GM12872 (cell line): Measurements from ENCODE around the gene NEUROD2.

Source experiments
- CTCF ChIP-seq: IDR thresholded peaks from 3 replicates; pipeline ENCODE4 v1.5.1; 2011; ENCODE audit warnings: low read depth, mild to moderate bottlenecking, low read length, moderate library complexity; ENCODE audit not compliant: insufficient read depth

Gene NEUROD2

GRCh38 chr17:39598630-39599003, 9.1 kb downstream of the NEUROD2 start:
- TF ChIP-seq CTCF, result no peak

GRCh38 chr17:39598047-39598481, 9.7 kb downstream of the NEUROD2 start:
- no peak for TF ChIP-seq CTCF

- no peak for TF ChIP-seq CTCF
These were observed 10.2 kb downstream of the NEUROD2 start for GRCh38 chr17:39597372-39598046.

GRCh38 chr17:39596543-39597267, 11.0 kb downstream of the NEUROD2 start:
- TF ChIP-seq CTCF, result no peak

- no peak for TF ChIP-seq CTCF
These were observed 11.7 kb downstream of the NEUROD2 start for GRCh38 chr17:39595928-39596510.

GRCh38 chr17:39595294-39595693, 12.4 kb downstream of the NEUROD2 start:
- no peak for TF ChIP-seq CTCF

GRCh38 chr17:39593371-39593770, 14.3 kb downstream of the NEUROD2 start:
- TF ChIP-seq CTCF, result no peak
